ENCODE measurements around the gene RNF217.
"Not testable (repeated sequence)": the region's sequence is repeated elsewhere in the genome, so short reads cannot be mapped to it uniquely, and the experiment has no call there.

Gene RNF217

GRCh38 chr6:124961777-124962638 is at the start of gene RNF217:
RNF217 (plus strand) TSS chr6:124962437; CDS start chr6:124962545, 108 bp downstream.
- no peak for DNase-seq

- no peak for DNase-seq
These were observed 49.2 kb upstream of the RNF217 start for GRCh38 chr6:124913056-124913455.

- DNase-seq = no peak
These were observed 44.5 kb upstream of the RNF217 start for GRCh38 chr6:124917769-124918168.

- not testable (repeated sequence) for DNase-seq
These were observed 42.5 kb upstream of the RNF217 start for GRCh38 chr6:124919703-124920102.

- DNase-seq = no peak
These were observed 37.9 kb upstream of the RNF217 start for GRCh38 chr6:124924333-124924759.

GRCh38 chr6:124926435-124926834 is 35.8 kb upstream of the RNF217 start:
- no peak for DNase-seq

- DNase-seq = no peak
These were observed 34.4 kb upstream of the RNF217 start for GRCh38 chr6:124927806-124928205.

- no peak for DNase-seq
These were observed 33.4 kb upstream of the RNF217 start for GRCh38 chr6:124928851-124929250.

- DNase-seq = no peak
These were observed 24.6 kb upstream of the RNF217 start for GRCh38 chr6:124937645-124938044.

GRCh38 chr6:124941259-124941658 is 21.0 kb upstream of the RNF217 start:
- no peak for DNase-seq

- DNase-seq = no peak
These were observed 18.6 kb upstream of the RNF217 start for GRCh38 chr6:124943658-124944057.

- no peak for DNase-seq
These were observed 14.2 kb upstream of the RNF217 start for GRCh38 chr6:124947971-124948451.

GRCh38 chr6:124949706-124950105 is 12.5 kb upstream of the RNF217 start:
- DNase-seq = no peak

- no peak for DNase-seq
These were observed 8.4 kb upstream of the RNF217 start for GRCh38 chr6:124953808-124954207.

GRCh38 chr6:124955108-124955856 is 7.0 kb upstream of the RNF217 start:
- no peak for DNase-seq

- no peak for DNase-seq
These were observed 6.2 kb upstream of the RNF217 start for GRCh38 chr6:124956018-124956417.

- DNase-seq = no peak
These were observed 4.1 kb upstream of the RNF217 start for GRCh38 chr6:124958149-124958548.

- DNase-seq = no peak
These were observed 3.4 kb upstream of the RNF217 start for GRCh38 chr6:124958759-124959354.

- no peak for DNase-seq
These were observed 1.3 kb upstream of the RNF217 start for GRCh38 chr6:124960757-124961463.

- no peak for DNase-seq
These were observed 817 bp upstream of the RNF217 start for GRCh38 chr6:124961464-124961776.

- DNase-seq = no peak
These were observed 590 bp downstream of the RNF217 start for GRCh38 chr6:124962639-124963415.

- no peak for DNase-seq
These were observed 1.2 kb downstream of the RNF217 start for GRCh38 chr6:124963416-124963785.
